Activated B cell treated with CpG ODN at 0.5 μM for 24 hours (primary cell): ENCODE results near the gene TRIM41. TPM values are rescaled to one million over a fixed set of nuclear protein-coding genes. Genes with fewer than 3 reads are reported as not detected.
"Not testable (repeated sequence)": the region's sequence is repeated elsewhere in the genome, so short reads cannot be mapped to it uniquely, and the experiment has no call there.

Experiments
- ATAC-seq: fragments of 200-7000 bp; cut with Tn5 transposase; one replicate; pipeline ENCODE4 v1.10.0; 2021; ENCODE audit warnings: low read depth, mild to moderate bottlenecking, moderate library complexity
- CTCF ChIA-PET: fragments of 350-600 bp; sonication (Branson Sonifier 250); formaldehyde crosslinking; loops from one replicate; lab custom pipeline; 2021; ENCODE audit warnings: antibody characterized with exemption; lab: Charles Lee
- POLR2A ChIA-PET: fragments of 350-600 bp; sonication (Branson Sonifier 250); formaldehyde crosslinking; loops from one replicate; lab custom pipeline; 2021; ENCODE audit warnings: antibody characterized with exemption; lab: Charles Lee
- DNase-seq: peaks from one replicate; pipeline ENCODE4 v3.0.0; 2022
- H3K27ac Mint-ChIP-seq: one replicate; pipeline ENCODE4 v1.8.0; 2020; ENCODE audit warnings: mixed read lengths
- H3K27me3 Mint-ChIP-seq: one replicate; pipeline ENCODE4 v1.8.0; 2021; ENCODE audit warnings: mixed read lengths
- H3K36me3 Mint-ChIP-seq: one replicate; pipeline ENCODE4 v1.8.0; 2021; ENCODE audit warnings: low read depth, mixed read lengths
- H3K4me1 Mint-ChIP-seq: one replicate; pipeline ENCODE4 v1.8.0; 2021; ENCODE audit warnings: mixed read lengths
- H3K4me3 Mint-ChIP-seq: one replicate; pipeline ENCODE4 v1.8.0; 2020; ENCODE audit warnings: mild to moderate bottlenecking, mixed read lengths
- H3K9me3 Mint-ChIP-seq: one replicate; pipeline ENCODE4 v1.8.0; 2020; ENCODE audit warnings: mixed read lengths
- CTCF ChIP-seq: fragments of 200-600 bp; IDR thresholded peaks from one replicate; pipeline ENCODE4 v1.8.0; 2022; ENCODE audit warnings: antibody characterized with exemption, mild to moderate bottlenecking
- intact Hi-C: fragments of 100-400 bp; cut with micrococcal nuclease; formaldehyde crosslinking; loops from one replicate; pipeline ENCODE4 v1.15.1; 2024
- total RNA-seq: library from RNA; stranded (reverse); gene quantifications from 2 replicates; pipeline ENCODE4 v1.2.3, GENCODE V29; 2022

Gene TRIM41
- total RNA-seq, 1 donor from 2014 or later = 39.6 TPM

GRCh38 chr5:181207960-181208253 is 15.2 kb upstream of the TRIM41 start:
- Mint-ChIP-seq H3K36me3 (peaks cover 9% of the 10 kb centered on the region), H3K9me3 (no peaks in the 10 kb centered on the region), H3K4me1 (peaks cover 34% of the 10 kb centered on the region), H3K27me3 (peaks cover 15% of the 10 kb centered on the region), H3K27ac (peak overlapping the region; percentile 97), H3K4me3 (peak overlapping the region; percentile 92)
- ChIA-PET POLR2A (interaction anchor here (0.9 to 12.3 kb wide), 13 partner anchors 9 to 397 kb away, joined by 3 to 317 read pairs (median 9); partner anchors contain the start of genes RACK1, TRIM41, TRIM52 and ZFP62), CTCF (interaction anchor here (0.7 to 3.3 kb wide), 7 partner anchors 8 to 54 kb away, joined by 3 to 17 read pairs (median 5); partner anchors contain the start of gene RACK1)
- intact Hi-C loops = loop anchor here (1.0 to 5.0 kb wide), 4 partner anchors 9 to 34 kb away; partner anchors contain the start of gene RACK1
- DNase-seq (no peak), ATAC-seq (no peak)
- TF ChIP-seq CTCF = no peak

- H3K27me3 Mint-ChIP-seq = peaks cover 15% of the 10 kb centered on the region
- not testable (repeated sequence) for H3K27ac Mint-ChIP-seq, ATAC-seq, H3K9me3 Mint-ChIP-seq, H3K36me3 Mint-ChIP-seq, H3K4me3 Mint-ChIP-seq, DNase-seq
- intact Hi-C loops = loop anchor here (5.0 kb wide), 1 partner anchor 33 kb away; the partner anchor contains the start of gene RACK1
- ChIA-PET CTCF (interaction anchor here (3.3 kb wide), 1 partner anchor 18 kb away, joined by 17 read pairs; no protein-coding TSS in a partner anchor), POLR2A (interaction anchor here (0.7 to 12.3 kb wide), 5 partner anchors 8 to 52 kb away, joined by 5 to 317 read pairs (median 21); partner anchors contain the start of gene TRIM52)
- H3K4me1 Mint-ChIP-seq = peaks cover 31% of the 10 kb centered on the region
These were observed 14.1 kb upstream of the TRIM41 start for GRCh38 chr5:181209006-181209405.

- H3K27ac Mint-ChIP-seq, intact Hi-C loops, DNase-seq, H3K36me3 Mint-ChIP-seq, H3K9me3 Mint-ChIP-seq, ATAC-seq, CTCF ChIA-PET, H3K4me3 Mint-ChIP-seq: not testable (repeated sequence)
- peaks cover 15% of the 10 kb centered on the region for H3K27me3 Mint-ChIP-seq
- peaks cover 28% of the 10 kb centered on the region for H3K4me1 Mint-ChIP-seq
- POLR2A ChIA-PET = interaction anchor here (1.9 kb wide), 1 partner anchor 11 kb away, joined by 7 read pairs; no protein-coding TSS in a partner anchor
These were observed 12.9 kb upstream of the TRIM41 start for GRCh38 chr5:181210148-181210547.

GRCh38 chr5:181210698-181211097 is 12.4 kb upstream of the TRIM41 start:
- DNase-seq, H3K27ac Mint-ChIP-seq, H3K9me3 Mint-ChIP-seq, ATAC-seq, H3K36me3 Mint-ChIP-seq, intact Hi-C loops, CTCF ChIA-PET, H3K4me3 Mint-ChIP-seq: not testable (repeated sequence)
- H3K4me1 Mint-ChIP-seq = peaks cover 25% of the 10 kb centered on the region
- POLR2A ChIA-PET = interaction anchor here (0.7 kb wide), 1 partner anchor 13 kb away, joined by 3 read pairs; the partner anchor contains the start of gene TRIM41
- peaks cover 14% of the 10 kb centered on the region for H3K27me3 Mint-ChIP-seq

GRCh38 chr5:181211208-181211607 is 11.9 kb upstream of the TRIM41 start:
- no peak for TF ChIP-seq CTCF
- DNase-seq = no peak
- Mint-ChIP-seq H3K4me3 (no peak overlapping the region), H3K27me3 (peaks cover 9% of the 10 kb centered on the region), H3K27ac (no peak overlapping the region), H3K9me3 (no peaks in the 10 kb centered on the region), H3K36me3 (peaks cover 9% of the 10 kb centered on the region), H3K4me1 (peaks cover 21% of the 10 kb centered on the region)
- POLR2A ChIA-PET = interaction anchor here (0.7 to 0.8 kb wide), 2 partner anchors 12 to 19 kb away, joined by 3 to 4 read pairs; partner anchors contain the start of gene TRIM41
- intact Hi-C loops = no loop called here
- CTCF ChIA-PET = no interaction called here
- no peak for ATAC-seq

GRCh38 chr5:181212080-181212479 is 11.0 kb upstream of the TRIM41 start:
- DNase-seq (no peak), ATAC-seq (no peak)
- H3K4me1 Mint-ChIP-seq = peaks cover 19% of the 10 kb centered on the region
- peaks cover 3% of the 10 kb centered on the region for H3K27me3 Mint-ChIP-seq
- H3K9me3 Mint-ChIP-seq = no peaks in the 10 kb centered on the region
- ChIA-PET POLR2A (interaction anchor here (0.8 kb wide), 1 partner anchor 20 kb away, joined by 4 read pairs; no protein-coding TSS in a partner anchor), CTCF (no interaction called here)
- TF ChIP-seq CTCF = no peak
- peaks cover 4% of the 10 kb centered on the region for H3K36me3 Mint-ChIP-seq
- no peak overlapping the region for H3K4me3 Mint-ChIP-seq
- no peak overlapping the region for H3K27ac Mint-ChIP-seq
- intact Hi-C loops = no loop called here
